ENCODE data around the gene GRIK4.

DNA sequence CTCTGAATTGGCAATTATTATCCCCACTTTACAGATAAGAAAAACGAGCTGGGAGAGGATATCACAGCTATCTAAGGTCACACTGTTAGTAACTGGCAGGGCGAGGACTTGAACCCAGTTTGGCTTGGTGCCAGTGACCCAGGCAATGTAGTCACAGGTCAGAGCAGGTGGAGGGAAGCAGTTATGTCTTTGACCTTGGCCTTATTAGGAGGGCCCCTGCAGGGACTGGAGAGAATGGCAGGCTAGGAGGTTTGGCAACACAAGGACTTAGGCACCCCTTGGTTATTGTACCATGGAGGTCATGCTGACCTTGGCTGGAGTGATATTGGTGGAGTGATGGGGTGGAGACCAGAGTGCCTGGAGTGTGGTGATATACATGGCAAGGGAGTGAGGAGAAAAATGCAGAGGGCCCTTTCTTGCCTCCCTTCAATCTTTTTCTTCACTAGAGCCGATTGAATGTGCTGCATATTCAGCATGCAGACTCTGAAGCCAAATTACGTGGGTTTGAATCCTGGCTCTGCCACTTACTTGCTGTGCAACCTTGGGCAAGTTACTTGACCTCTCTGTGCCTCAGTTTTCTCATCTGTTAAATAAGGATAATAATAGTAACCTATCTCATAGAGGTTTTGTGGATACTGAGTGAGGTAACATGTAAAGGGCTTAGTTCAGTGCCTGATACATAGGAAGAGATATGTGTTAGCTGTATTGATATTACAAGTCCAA, 419.7 kb downstream of the GRIK4 start:
- TF ChIP-seq, protein P1, sequence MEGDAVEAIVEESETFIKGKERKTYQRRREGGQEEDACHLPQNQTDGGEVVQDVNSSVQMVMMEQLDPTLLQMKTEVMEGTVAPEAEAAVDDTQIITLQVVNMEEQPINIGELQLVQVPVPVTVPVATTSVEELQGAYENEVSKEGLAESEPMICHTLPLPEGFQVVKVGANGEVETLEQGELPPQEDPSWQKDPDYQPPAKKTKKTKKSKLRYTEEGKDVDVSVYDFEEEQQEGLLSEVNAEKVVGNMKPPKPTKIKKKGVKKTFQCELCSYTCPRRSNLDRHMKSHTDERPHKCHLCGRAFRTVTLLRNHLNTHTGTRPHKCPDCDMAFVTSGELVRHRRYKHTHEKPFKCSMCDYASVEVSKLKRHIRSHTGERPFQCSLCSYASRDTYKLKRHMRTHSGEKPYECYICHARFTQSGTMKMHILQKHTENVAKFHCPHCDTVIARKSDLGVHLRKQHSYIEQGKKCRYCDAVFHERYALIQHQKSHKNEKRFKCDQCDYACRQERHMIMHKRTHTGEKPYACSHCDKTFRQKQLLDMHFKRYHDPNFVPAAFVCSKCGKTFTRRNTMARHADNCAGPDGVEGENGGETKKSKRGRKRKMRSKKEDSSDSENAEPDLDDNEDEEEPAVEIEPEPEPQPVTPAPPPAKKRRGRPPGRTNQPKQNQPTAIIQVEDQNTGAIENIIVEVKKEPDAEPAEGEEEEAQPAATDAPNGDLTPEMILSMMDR (IDR thresholded peaks at IDR 0.05; ENCODE audit: low read depth, low read length, missing input control): no peak
- TF ChIP-seq TAF1 (conservative IDR thresholded peaks at IDR 0.05) (no peak), EGR1 (IDR thresholded peaks at IDR 0.05; ENCODE audit: low read depth in 2 of 2) (no peak), YY1 (IDR thresholded peaks at IDR 0.05) (no peak)
- TF ChIP-seq, protein P2, sequence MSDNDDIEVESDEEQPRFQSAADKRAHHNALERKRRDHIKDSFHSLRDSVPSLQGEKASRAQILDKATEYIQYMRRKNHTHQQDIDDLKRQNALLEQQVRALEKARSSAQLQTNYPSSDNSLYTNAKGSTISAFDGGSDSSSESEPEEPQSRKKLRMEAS (IDR thresholded peaks at IDR 0.05): no peak

Data from liver (tissue), 3 donors.